Uterus (tissue), 4 donors: ENCODE results near the gene PTPN23. TPM values are rescaled to one million over a fixed set of nuclear protein-coding genes. Genes with fewer than 3 reads are reported as not detected.

ENCODE experiments used
- DNase-seq, 2 donors: peaks; one replicate each; pipeline ENCODE4 v3.0.0-alpha.2; 2019 to 2020
- H3K27ac ChIP-seq, 2 donors: fragments of 200-600 bp; sonication (generic); 1 replicate in 1 of 2; 2 replicates in 1 of 2; pipeline ENCODE4 v1.5.1; 2016 to 2018
- H3K27me3 ChIP-seq, 2 donors: fragments of 200-600 bp; sonication (generic); one replicate each; pipeline ENCODE4 v1.5.1; 2018 to 2019; ENCODE audit warnings: control low read depth in 1 of 2
- H3K36me3 ChIP-seq, 2 donors: fragments of 200-600 bp; sonication (generic); one replicate each; pipeline ENCODE4 v1.5.1; 2019; ENCODE audit warnings: control low read depth in 1 of 2
- H3K4me1 ChIP-seq, 2 donors: fragments of 200-600 bp; sonication (generic); one replicate each; pipeline ENCODE4 v1.5.1; 2018 to 2019; ENCODE audit warnings: control low read depth in 1 of 2
- H3K4me3 ChIP-seq, 2 donors: fragments of 200-600 bp; sonication (generic); 1 replicate in 1 of 2; 2 replicates in 1 of 2; pipeline ENCODE4 v1.5.1; 2018 to 2019; ENCODE audit warnings: mild to moderate bottlenecking in 1 of 2
- H3K9me3 ChIP-seq, 2 donors: fragments of 200-600 bp; sonication (generic); one replicate each; pipeline ENCODE4 v1.5.1; 2019; ENCODE audit warnings: control low read depth in 1 of 2
- CTCF ChIP-seq, 4 experiments: fragments of 200-600 bp in 2 of 4; fragments of 450-650 bp in 2 of 4; sonication (generic) in 2 of 4; IDR thresholded peaks; one replicate each; pipeline ENCODE4 v1.5.1; 2016 to 2019; ENCODE audit warnings: antibody characterized with exemption in 4 of 4, mild to moderate bottlenecking in 2 of 4, moderate library complexity in 1 of 4
- POLR2A ChIP-seq, 2 donors: fragments of 450-650 bp; IDR thresholded peaks; one replicate each; pipeline ENCODE4 v1.6.1; 2016; ENCODE audit warnings: antibody characterized with exemption in 2 of 2, mild to moderate bottlenecking in 1 of 2, moderate library complexity in 1 of 2
- intact Hi-C: fragments of 100-400 bp; cut with DNase I; formaldehyde crosslinking; loops from one replicate; pipeline ENCODE4 v1.15.1; 2023; ENCODE audit warnings: low total_unique reads
- total RNA-seq, 4 donors: library from RNA; depleted of rRNA in 3 of 4; stranded (reverse); fragments of >200 nt in 3 of 4; gene quantifications; one replicate each; pipeline versions ENCODE4 v1.1.0 to v1.2.4, GENCODE V29; 2014 to 2023
- donor health status: DM: yes; HTN: yes; CAD: no.

The PTPN23 gene
- total RNA-seq, 4 donors from 2014 or later, result 5.1 to 51.6 (median 16.2) TPM

- Histone ChIP-seq H3K36me3 (no peaks in the 10 kb centered on the region), H3K4me3 (no peak overlapping the region), H3K27ac (no peak overlapping the region), H3K27me3 (no peaks in the 10 kb centered on the region), H3K4me1 (no peaks in the 10 kb centered on the region), H3K9me3 (no peaks in the 10 kb centered on the region)
- DNase-seq, result no peak
- TF ChIP-seq POLR2A (IDR thresholded peaks at IDR 0.05) (no peak), CTCF (IDR thresholded peaks at IDR 0.05) (no peak)
- intact Hi-C loops, result no loop called here
These were observed 50.4 kb downstream of the PTPN23 start for GRCh38 chr3:47431225-47431624.

- no peaks in the 10 kb centered on the region for H3K9me3 ChIP-seq
- H3K4me3 ChIP-seq, result no peak overlapping the region
- no peaks in the 10 kb centered on the region for H3K27me3 ChIP-seq
- no peak for DNase-seq
- H3K36me3 ChIP-seq, result no peaks in the 10 kb centered on the region
- TF ChIP-seq CTCF (IDR thresholded peaks at IDR 0.05), result no peak
- H3K4me1 ChIP-seq, result no peaks in the 10 kb centered on the region
- intact Hi-C loops, result no loop called here
- H3K27ac ChIP-seq, result no peak overlapping the region
These were observed 51.9 kb downstream of the PTPN23 start for GRCh38 chr3:47432673-47433072.

GRCh38 chr3:47433796-47434195 lies 53.0 kb downstream of the PTPN23 start:
- no peaks in the 10 kb centered on the region for H3K27me3 ChIP-seq
- no peak overlapping the region for H3K27ac ChIP-seq
- DNase-seq, result no peak
- no peaks in the 10 kb centered on the region for H3K36me3 ChIP-seq
- H3K4me1 ChIP-seq, result no peaks in the 10 kb centered on the region
- no peak for TF ChIP-seq CTCF (IDR thresholded peaks at IDR 0.05)
- TF ChIP-seq POLR2A (IDR thresholded peaks at IDR 0.05), result no peak
- no peaks in the 10 kb centered on the region for H3K9me3 ChIP-seq
- no peak overlapping the region for H3K4me3 ChIP-seq
- intact Hi-C loops, result no loop called here

DNA sequence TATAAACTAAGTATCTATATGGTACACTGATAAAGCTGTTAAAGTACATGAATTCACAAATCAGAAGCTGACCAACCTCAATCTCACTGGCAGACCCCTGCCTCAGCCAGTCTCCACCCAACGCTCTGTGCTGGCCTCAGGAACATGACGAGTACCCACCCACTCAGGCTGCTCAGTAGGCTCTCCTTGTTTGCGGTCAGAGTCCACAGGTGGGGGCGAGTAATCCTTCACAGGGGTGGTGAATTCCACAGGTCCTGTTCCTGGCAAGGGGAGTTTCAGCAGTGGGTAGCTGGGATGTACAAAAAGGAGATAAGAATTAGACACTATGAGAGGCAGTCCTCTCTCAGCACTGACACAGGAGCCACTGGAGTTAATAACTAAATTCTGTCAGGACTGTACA lies 54.0 kb downstream of the PTPN23 start:
- no peaks in the 10 kb centered on the region for H3K4me1 ChIP-seq
- H3K27ac ChIP-seq, result no peak overlapping the region
- H3K27me3 ChIP-seq, result no peaks in the 10 kb centered on the region
- no peak for DNase-seq
- no peaks in the 10 kb centered on the region for H3K9me3 ChIP-seq
- intact Hi-C loops, result no loop called here
- no peak for TF ChIP-seq POLR2A (IDR thresholded peaks at IDR 0.05)
- no peak for TF ChIP-seq CTCF (IDR thresholded peaks at IDR 0.05)
- no peak overlapping the region for H3K4me3 ChIP-seq
- H3K36me3 ChIP-seq, result no peaks in the 10 kb centered on the region

DNA sequence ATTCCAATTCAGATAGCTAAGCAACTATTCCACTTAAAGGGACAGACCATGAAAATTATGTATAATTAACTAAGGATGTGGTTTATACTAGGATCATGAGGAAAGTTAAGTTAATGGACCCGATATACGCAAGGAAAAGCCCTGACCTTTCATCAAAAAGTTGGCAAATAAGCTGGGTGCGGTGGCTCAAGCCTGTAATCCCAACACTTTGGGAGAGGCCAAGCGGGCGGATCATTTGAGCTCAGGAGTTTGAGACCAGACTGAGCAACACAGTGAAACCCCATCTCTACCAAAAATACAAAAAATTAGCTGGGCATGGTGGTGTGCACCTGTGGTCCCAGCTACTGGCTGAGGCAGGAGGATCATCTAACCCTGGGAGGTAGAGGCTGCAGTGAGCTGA lies 55.4 kb downstream of the PTPN23 start:
- Histone ChIP-seq H3K27ac (no peak overlapping the region), H3K9me3 (no peaks in the 10 kb centered on the region), H3K27me3 (no peaks in the 10 kb centered on the region), H3K4me3 (no peak overlapping the region), H3K36me3 (no peaks in the 10 kb centered on the region), H3K4me1 (no peaks in the 10 kb centered on the region)
- no peak for TF ChIP-seq POLR2A (IDR thresholded peaks at IDR 0.05)
- no peak for TF ChIP-seq CTCF (IDR thresholded peaks at IDR 0.05)
- no peak for DNase-seq
- intact Hi-C loops, result no loop called here
